Ishikawa (cell line): Measurements from ENCODE around the gene OMA1.

Source experiments
- CREB1 ChIP-seq: IDR thresholded peaks from 2 replicates; pipeline ENCODE4 v1.6.1; 2012; ENCODE audit warnings: low read depth
- EP300 ChIP-seq: IDR thresholded peaks from 2 replicates; pipeline ENCODE4 v1.6.1; 2012; ENCODE audit warnings: borderline replicate concordance
- FOXM1 ChIP-seq: IDR thresholded peaks from 2 replicates; pipeline ENCODE4 v1.6.1; 2012; ENCODE audit warnings: low read depth, borderline replicate concordance
- RAD21 ChIP-seq: IDR thresholded peaks from 2 replicates; pipeline ENCODE4 v1.6.1; 2012; ENCODE audit warnings: low read depth
- TCF12 ChIP-seq: IDR thresholded peaks from 2 replicates; pipeline ENCODE4 v1.6.1; 2012; ENCODE audit warnings: low read depth
- TEAD4 ChIP-seq: IDR thresholded peaks from 2 replicates; pipeline ENCODE4 v1.6.1; 2012
- YY1 ChIP-seq: IDR thresholded peaks from 2 replicates; pipeline ENCODE4 v1.6.1; 2012; ENCODE audit warnings: low read depth
- TF ChIP-seq, protein P1 (sequence below): IDR thresholded peaks from 2 replicates; pipeline ENCODE4 v1.6.1; 2012; ENCODE audit warnings: low read depth, mild to moderate bottlenecking
- TF ChIP-seq, protein P2 (sequence below): IDR thresholded peaks from 2 replicates; pipeline ENCODE4 v1.6.1; 2012

DNA sequence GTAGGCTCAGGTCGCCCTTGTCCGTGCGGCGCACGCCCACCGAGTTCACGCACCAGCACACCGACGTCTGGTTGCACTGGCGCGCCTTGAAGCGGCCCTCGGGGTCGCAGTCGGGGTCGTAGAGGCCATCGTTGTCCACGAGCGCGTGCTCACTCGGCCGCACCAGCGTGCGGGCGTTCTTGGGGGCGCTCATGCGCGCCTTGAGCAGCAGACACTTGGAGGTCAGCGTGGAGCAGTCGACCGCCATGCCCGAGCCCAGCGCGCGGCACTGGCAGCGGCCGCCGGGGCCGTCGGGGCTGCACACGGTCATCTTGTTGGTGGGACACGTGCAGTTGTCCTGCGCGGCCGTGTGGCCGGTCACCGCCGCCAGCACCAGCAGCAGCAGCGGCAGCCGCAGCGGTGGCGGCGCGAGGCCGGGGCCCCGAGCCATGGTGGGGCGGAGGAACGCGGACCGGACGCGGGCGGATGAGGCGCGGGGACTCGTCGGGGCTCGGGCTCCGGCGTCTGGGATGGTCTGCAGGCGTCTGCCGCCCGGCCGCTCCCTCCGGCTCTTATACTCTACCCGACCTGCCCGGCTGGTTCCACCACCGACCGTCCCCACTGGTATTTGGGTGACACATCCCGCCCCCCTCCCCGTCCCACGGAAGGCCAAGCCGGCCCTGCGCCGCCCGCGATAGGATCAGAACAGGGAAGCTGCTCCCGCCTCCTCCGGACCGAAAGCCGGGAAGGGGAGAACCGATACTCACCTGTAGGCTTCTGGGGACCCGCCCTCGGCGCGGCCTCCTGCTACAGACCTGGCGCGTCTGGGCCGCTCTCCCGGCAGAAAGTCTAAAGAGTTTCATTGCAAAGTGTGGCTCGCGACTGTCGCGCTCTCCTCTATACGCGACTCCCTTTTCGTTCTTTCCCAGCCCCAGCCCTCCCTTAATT, 30.5 kb upstream of the OMA1 start, which contains the start of gene TACSTD2:
- TF ChIP-seq EP300, result peak; percentile 62; the same call in 1 of the 2 replicates
- TF ChIP-seq, protein P1, sequence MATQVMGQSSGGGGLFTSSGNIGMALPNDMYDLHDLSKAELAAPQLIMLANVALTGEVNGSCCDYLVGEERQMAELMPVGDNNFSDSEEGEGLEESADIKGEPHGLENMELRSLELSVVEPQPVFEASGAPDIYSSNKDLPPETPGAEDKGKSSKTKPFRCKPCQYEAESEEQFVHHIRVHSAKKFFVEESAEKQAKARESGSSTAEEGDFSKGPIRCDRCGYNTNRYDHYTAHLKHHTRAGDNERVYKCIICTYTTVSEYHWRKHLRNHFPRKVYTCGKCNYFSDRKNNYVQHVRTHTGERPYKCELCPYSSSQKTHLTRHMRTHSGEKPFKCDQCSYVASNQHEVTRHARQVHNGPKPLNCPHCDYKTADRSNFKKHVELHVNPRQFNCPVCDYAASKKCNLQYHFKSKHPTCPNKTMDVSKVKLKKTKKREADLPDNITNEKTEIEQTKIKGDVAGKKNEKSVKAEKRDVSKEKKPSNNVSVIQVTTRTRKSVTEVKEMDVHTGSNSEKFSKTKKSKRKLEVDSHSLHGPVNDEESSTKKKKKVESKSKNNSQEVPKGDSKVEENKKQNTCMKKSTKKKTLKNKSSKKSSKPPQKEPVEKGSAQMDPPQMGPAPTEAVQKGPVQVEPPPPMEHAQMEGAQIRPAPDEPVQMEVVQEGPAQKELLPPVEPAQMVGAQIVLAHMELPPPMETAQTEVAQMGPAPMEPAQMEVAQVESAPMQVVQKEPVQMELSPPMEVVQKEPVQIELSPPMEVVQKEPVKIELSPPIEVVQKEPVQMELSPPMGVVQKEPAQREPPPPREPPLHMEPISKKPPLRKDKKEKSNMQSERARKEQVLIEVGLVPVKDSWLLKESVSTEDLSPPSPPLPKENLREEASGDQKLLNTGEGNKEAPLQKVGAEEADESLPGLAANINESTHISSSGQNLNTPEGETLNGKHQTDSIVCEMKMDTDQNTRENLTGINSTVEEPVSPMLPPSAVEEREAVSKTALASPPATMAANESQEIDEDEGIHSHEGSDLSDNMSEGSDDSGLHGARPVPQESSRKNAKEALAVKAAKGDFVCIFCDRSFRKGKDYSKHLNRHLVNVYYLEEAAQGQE, result no peak
- TF ChIP-seq TEAD4, result peak; percentile 74
- peak; percentile 15; the same call in 1 of the 2 replicates for TF ChIP-seq FOXM1
- TF ChIP-seq RAD21, result peak; percentile 3; the same call in 1 of the 2 replicates
- no peak for TF ChIP-seq CREB1
- TF ChIP-seq, protein P2, sequence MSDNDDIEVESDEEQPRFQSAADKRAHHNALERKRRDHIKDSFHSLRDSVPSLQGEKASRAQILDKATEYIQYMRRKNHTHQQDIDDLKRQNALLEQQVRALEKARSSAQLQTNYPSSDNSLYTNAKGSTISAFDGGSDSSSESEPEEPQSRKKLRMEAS, result peak; percentile 48
- peak; percentile 76 for TF ChIP-seq TCF12
- TF ChIP-seq YY1, result 0 out of 2 replicates have a peak, but pooled peaks have one; percentile 34
